ENCODE data around the gene ENTREP3.
A peak's percentile ranks its signal among the peaks of the same experiment; 100 is the strongest.
"Not testable (repeated sequence)": the region's sequence is repeated elsewhere in the genome, so short reads cannot be mapped to it uniquely, and the experiment has no call there.

Gene ENTREP3

DNA sequence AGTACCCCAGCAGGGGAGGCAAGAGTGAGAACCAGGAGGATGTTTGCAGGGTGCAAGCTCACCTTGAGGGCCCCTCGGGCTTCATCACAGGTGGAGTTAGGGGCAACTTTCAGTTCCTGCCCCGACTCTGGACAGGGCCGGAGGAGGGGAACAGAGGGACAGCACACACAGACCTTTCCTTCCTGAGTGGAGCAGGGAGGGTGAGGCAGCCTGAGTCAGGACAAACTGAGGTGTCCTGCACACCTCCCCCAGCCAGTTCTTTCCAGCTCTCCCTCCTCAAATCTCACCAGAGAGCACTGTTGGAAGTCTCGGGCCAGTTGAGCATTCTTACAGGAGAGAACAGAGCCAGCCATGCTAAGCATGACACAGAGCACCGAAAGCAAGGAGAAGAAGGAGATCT, 1.5 kb downstream of the ENTREP3 start:
- peak overlapping the region; percentile 64 for H3K4me3 ChIP-seq (ENCODE audit: low read length)
- H3K4me1 ChIP-seq (ENCODE audit: insufficient read depth, low read length), result peaks cover 22% of the 10 kb centered on the region
- H3K36me3 ChIP-seq (ENCODE audit: insufficient read depth, low read length), result peaks cover 11% of the 10 kb centered on the region
- no peaks in the 10 kb centered on the region for H3K9me3 ChIP-seq (ENCODE audit: low read length)
- no peak overlapping the region for H2AFZ ChIP-seq (ENCODE audit: low read depth, low read length)
- H3K27me3 ChIP-seq (ENCODE audit: insufficient read depth, low read length), result no peaks in the 10 kb centered on the region

DNA sequence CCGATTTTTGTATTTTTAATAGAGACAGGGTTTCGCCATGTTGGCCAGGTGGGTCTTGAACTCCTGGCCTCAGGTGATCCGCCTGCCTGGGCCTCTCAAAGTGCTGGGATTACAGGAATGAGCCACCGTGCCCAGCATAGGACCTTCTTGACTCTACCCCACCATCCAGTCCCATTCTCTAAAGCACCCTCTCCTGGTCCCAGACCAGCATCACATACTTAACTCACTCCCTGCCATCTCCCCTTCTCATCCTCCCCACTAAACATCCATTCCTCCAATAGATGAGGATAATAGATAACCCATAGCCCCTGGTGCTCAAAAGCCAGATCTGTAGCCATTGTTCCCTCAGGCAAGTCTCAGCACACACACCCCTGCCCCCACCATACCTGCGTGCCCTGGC, 2.1 kb downstream of the ENTREP3 start:
- Histone ChIP-seq H3K9me3 (ENCODE audit: low read length) (no peaks in the 10 kb centered on the region), H3K4me3 (ENCODE audit: low read length) (no peak overlapping the region), H3K36me3 (ENCODE audit: insufficient read depth, low read length) (peaks cover 7% of the 10 kb centered on the region)

DNA sequence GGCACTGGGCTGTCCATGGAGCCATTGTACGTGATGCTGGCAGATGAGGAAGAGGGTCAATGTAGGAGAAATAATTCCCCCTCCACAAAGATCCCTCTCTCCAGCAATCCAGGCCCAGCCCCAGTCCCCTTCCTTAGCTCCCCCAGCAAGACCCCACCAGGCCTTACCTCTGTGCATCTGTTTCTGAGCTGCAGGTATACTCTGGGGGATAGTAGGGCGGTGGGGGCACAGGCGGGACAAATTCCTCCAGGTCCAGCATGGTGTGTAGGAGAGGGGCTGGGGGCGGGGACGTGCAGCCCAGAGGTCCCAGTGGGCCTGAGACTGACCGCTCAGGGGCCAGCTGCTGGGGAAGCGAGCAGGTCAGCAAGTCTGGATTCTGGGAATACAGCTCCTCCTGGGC, 3.7 kb downstream of the ENTREP3 start:
- H3K9me3 ChIP-seq (ENCODE audit: low read length), result no peaks in the 10 kb centered on the region
- H3K4me3 ChIP-seq (ENCODE audit: low read length), result no peak overlapping the region
- H3K36me3 ChIP-seq (ENCODE audit: insufficient read depth, low read length), result peaks cover 11% of the 10 kb centered on the region
- H2AFZ ChIP-seq (ENCODE audit: low read depth, low read length), result no peak overlapping the region
- peaks cover 22% of the 10 kb centered on the region for H3K4me1 ChIP-seq (ENCODE audit: insufficient read depth, low read length)
- H3K27me3 ChIP-seq (ENCODE audit: insufficient read depth, low read length), result no peaks in the 10 kb centered on the region

More for the DNA sequence above, 2.1 kb downstream of the ENTREP3 start:
- H3K4me1 ChIP-seq (ENCODE audit: insufficient read depth, low read length), result peaks cover 22% of the 10 kb centered on the region
- no peaks in the 10 kb centered on the region for H3K27me3 ChIP-seq (ENCODE audit: insufficient read depth, low read length)
- no peak overlapping the region for H2AFZ ChIP-seq (ENCODE audit: low read depth, low read length)

DNA sequence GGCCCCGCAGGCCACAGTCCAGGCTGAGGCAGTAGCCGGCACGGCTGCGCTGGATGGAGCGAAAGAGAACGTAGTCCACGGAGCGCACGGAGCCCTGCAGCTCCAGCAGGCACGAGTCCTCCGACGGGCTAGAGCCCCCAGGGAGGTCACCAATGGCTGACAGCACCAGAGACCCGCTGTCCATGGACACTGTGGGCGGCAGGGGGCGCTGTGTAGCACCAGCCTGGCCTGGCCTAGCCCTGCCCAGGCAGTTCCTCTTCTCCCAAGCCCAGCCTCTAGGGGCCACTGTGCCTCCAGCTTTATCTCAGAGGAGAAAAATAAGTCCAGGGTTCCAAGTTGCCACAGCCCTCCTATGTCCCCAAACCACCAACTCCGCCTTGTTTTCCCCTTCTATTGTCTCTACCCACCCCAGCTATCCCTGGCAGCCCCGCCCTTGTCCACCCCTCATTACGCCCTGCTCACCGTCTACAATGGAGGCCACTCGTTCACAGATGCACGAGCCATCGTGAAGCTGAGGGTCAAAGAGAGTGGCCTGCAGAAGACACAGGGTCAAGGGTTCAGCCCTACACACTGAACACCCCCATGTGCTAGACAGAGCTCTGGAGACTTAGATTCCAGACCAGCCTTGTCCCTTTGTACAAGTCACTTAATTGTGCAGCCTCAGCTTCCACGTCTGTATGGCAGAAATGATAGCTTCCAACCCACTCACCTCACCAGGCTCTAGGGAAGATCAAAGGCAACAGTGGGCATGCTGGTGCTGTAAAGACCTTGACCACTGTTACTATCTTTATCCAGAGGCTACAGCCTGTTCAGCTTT, 4.4 kb downstream of the ENTREP3 start:
- Histone ChIP-seq H3K4me3 (ENCODE audit: low read length) (no peak overlapping the region), H3K36me3 (ENCODE audit: insufficient read depth, low read length) (peaks cover 13% of the 10 kb centered on the region), H3K4me1 (ENCODE audit: insufficient read depth, low read length) (peaks cover 22% of the 10 kb centered on the region), H2AFZ (ENCODE audit: low read depth, low read length) (no peak overlapping the region), H3K9me3 (ENCODE audit: low read length) (no peaks in the 10 kb centered on the region), H3K27me3 (ENCODE audit: insufficient read depth, low read length) (no peaks in the 10 kb centered on the region)

DNA sequence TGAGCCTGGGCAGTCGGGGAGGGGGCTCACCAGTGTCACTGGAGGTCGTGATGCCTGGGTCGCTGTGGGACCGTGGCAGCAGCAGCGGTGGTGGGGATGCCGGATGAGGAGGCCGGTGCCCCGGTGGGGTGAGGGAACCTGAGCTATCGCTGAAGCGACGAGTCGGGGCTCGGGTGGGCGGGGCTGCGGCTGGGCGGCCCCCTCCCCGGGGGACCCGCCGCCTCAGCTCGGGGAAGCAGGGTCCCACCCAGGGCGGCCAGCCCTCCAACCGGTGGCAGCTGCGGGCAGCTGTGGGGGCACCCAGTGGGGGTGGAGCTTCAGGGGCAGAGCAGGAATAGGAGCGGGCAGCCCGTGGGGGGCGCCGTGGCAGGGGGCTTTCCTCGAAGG, 5.0 kb downstream of the ENTREP3 start:
- peaks cover 23% of the 10 kb centered on the region for H3K4me1 ChIP-seq (ENCODE audit: insufficient read depth, low read length)
- no peak overlapping the region for H3K4me3 ChIP-seq (ENCODE audit: low read length)
- no peaks in the 10 kb centered on the region for H3K27me3 ChIP-seq (ENCODE audit: insufficient read depth, low read length)
- H2AFZ ChIP-seq (ENCODE audit: low read depth, low read length), result no peak overlapping the region
- H3K36me3 ChIP-seq (ENCODE audit: insufficient read depth, low read length), result peaks cover 13% of the 10 kb centered on the region
- no peaks in the 10 kb centered on the region for H3K9me3 ChIP-seq (ENCODE audit: low read length)

DNA sequence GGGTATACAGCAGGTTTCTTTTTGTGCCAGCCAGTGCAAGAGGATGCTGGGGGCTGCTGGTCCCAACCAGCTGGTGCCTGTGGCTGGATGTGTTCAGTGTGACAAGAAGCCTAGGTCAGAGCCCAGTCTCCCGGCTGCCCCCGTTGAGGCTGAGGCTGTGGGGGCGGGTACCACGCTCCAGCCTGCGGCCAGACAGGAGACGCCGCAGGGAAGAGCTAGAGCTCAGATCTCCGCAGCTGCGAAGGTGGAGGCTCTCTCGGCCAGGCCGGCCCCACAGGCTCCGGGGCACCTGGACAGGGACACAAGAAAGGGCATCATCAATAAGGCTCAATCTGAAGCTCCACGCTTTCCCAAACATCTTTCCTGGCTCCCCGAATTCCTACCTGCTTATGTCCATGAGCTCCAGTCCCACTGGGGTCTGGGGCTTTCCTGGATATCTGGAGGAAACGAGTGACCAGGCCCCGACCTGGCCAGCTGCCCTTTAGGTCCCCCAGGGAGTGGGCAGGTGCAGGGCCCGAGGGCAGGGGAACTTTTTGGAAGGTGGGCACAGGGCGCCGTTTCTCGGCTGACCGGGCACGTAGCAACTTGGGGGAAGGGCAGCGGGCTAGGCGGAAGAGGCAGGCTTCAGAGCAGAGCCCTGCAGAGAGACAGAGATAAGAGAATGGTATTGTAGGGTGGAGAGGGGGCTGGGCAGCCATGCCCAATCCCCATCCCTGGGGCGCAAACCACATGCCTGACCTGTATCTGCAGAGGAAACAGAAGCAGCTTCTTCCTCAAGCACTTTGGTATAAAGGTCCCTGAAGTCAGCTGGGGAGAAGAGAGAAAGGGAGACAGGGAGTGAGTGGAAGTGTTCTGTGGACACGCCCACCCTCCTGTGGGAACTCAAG, 7.4 kb downstream of the ENTREP3 start:
- no peaks in the 10 kb centered on the region for H3K27me3 ChIP-seq (ENCODE audit: insufficient read depth, low read length)
- peaks cover 13% of the 10 kb centered on the region for H3K36me3 ChIP-seq (ENCODE audit: insufficient read depth, low read length)
- H3K4me3 ChIP-seq (ENCODE audit: low read length), result no peak overlapping the region

DNA sequence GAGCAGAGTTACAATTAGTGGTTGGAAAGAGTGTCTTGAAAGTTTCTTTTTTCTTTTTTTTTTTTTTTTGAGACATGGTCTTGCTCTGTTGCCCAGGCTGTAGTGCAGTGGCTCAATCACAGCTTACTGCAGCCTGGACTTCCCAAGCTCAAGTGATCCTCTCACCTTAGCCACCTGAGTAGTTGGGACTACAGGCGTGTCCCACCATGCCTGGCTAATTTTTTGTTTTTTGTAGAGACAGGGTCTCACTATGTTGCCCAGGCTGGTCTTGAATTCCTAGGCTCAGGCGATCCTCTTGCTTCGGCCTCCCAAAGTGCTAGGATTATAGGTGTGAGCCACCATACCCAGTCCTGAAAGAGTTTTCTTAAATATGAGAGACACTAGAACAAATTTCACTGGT, 8.5 kb downstream of the ENTREP3 start:
- Histone ChIP-seq H3K4me1 (ENCODE audit: insufficient read depth, low read length) (peaks cover 17% of the 10 kb centered on the region), H3K36me3 (ENCODE audit: insufficient read depth, low read length) (peaks cover 13% of the 10 kb centered on the region)
- H2AFZ ChIP-seq (ENCODE audit: low read depth, low read length); H3K9me3 ChIP-seq (ENCODE audit: low read length); H3K27me3 ChIP-seq (ENCODE audit: insufficient read depth, low read length); H3K4me3 ChIP-seq (ENCODE audit: low read length): not testable (repeated sequence)

More for the DNA sequence above, 7.4 kb downstream of the ENTREP3 start:
- no peak overlapping the region for H2AFZ ChIP-seq (ENCODE audit: low read depth, low read length)
- no peaks in the 10 kb centered on the region for H3K9me3 ChIP-seq (ENCODE audit: low read length)
- peaks cover 17% of the 10 kb centered on the region for H3K4me1 ChIP-seq (ENCODE audit: insufficient read depth, low read length)

DNA sequence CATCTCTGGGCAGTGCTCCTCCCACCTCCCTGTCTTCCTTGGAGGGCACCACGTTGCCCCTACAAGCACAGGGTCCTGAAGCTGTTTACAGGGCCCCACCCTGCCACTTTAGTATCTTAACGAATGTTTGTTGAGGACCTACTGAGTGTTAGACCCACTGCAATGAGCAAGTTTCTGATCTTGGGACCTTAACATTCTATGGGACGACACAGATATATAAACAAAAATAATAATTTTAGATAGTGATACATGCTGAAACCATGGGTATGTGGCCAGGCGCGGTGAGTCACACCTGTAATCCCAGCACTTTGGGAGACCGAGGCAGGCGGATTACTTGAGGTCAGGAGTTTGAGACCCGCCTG, 10.1 kb downstream of the ENTREP3 start:
- Histone ChIP-seq H3K4me1 (ENCODE audit: insufficient read depth, low read length) (peaks cover 14% of the 10 kb centered on the region), H3K9me3 (ENCODE audit: low read length) (no peaks in the 10 kb centered on the region), H3K27me3 (ENCODE audit: insufficient read depth, low read length) (no peaks in the 10 kb centered on the region), H3K36me3 (ENCODE audit: insufficient read depth, low read length) (peaks cover 13% of the 10 kb centered on the region), H3K4me3 (ENCODE audit: low read length) (peak overlapping the region; percentile 40), H2AFZ (ENCODE audit: low read depth, low read length) (peak overlapping the region; percentile 58)

DNA sequence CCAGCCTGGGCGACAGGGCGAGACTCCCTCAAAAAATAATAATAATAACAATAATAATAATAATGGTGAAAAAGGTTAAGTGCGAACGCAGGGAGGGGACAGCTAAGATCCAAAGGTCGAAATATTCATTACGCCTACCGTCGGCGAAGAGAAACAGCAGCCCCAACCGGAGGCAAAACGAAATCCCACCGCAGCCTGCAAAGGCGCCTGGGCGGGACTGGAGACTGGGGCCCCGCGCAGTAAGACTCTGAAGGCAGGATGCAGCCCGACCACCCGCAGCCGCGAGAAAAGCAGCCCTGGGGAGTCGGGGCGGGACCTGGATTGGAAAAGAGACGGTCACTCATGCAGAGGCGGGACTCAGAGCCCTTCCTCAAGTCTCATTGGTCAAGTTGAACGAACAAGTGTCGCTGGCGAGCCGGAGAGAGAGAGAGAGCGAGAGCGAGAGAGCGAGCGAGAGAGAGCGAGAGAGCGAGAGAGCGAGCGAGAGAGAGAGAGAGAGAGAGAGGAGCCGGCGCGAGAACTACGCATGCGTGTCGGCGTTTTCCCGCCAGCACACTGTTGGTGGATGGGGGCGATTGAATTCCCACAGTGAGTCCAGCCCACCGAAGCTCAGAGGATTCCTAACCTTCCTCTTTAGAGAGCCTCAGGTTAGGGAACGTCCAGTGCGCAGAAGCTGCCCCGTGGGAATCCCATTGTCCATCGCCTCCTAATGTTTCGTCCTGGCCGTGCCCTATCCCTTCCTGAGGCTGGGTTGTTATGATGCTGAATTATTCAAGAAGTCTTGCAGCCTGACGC, 10.7 kb downstream of the ENTREP3 start:
- Histone ChIP-seq H3K9me3 (ENCODE audit: low read length) (no peaks in the 10 kb centered on the region), H3K27me3 (ENCODE audit: insufficient read depth, low read length) (no peaks in the 10 kb centered on the region), H3K4me1 (ENCODE audit: insufficient read depth, low read length) (peaks cover 14% of the 10 kb centered on the region), H3K36me3 (ENCODE audit: insufficient read depth, low read length) (peaks cover 13% of the 10 kb centered on the region), H2AFZ (ENCODE audit: low read depth, low read length) (peak overlapping the region; percentile 58), H3K4me3 (ENCODE audit: low read length) (peak overlapping the region; percentile 40)

DNA sequence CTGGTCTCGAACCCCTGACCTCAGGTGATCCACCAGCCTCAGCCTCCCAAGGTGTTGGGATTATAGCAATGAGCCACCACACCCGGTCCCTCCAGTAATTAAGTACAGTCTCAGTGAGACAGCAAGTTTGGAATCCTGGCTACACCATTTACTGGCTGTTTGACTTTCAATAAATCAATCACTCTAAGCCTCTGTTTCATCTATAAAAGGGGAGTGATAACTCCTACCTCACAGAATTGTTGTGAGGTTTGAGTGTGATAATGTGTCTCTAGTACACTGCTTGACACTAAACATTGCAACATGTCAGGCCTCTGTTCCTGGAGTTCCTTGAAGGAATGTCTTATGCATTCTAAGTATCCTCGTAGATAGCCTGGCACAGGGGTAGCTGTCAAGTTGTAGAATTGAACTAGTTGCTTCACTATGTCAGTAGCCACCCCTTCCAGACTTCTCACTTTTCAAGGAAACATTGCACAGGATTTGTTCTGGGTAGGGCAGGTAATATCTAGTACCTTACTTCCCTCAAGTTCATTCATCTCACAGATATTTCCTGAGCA, 12.4 kb downstream of the ENTREP3 start:
- Histone ChIP-seq H3K4me1 (ENCODE audit: insufficient read depth, low read length) (peaks cover 14% of the 10 kb centered on the region), H3K4me3 (ENCODE audit: low read length) (peak overlapping the region; percentile 40), H3K27me3 (ENCODE audit: insufficient read depth, low read length) (no peaks in the 10 kb centered on the region), H3K9me3 (ENCODE audit: low read length) (no peaks in the 10 kb centered on the region), H2AFZ (ENCODE audit: low read depth, low read length) (no peak overlapping the region), H3K36me3 (ENCODE audit: insufficient read depth, low read length) (peaks cover 13% of the 10 kb centered on the region)

DNA sequence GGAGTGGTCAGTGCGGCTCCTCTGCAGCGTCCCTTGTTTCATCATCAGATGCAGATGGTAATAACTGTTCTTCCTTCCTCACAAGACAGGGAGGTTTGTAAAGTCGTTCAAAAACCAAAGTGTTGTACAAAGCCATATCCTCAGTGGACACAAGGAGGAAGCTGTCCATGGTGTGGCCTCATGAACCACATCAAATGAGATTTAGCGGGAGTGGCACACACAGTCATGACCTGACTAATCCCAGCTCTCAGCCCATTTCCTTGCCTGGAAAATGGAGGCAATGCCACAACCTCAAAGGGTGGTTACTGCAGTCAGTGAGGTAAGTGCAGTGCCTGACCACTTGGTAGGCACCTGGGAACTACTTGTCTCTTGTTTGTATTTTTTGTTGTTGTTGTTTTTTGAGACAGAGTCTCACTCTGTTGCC, 13.4 kb downstream of the ENTREP3 start:
- H3K9me3 ChIP-seq (ENCODE audit: low read length), result no peaks in the 10 kb centered on the region
- no peaks in the 10 kb centered on the region for H3K27me3 ChIP-seq (ENCODE audit: insufficient read depth, low read length)
- no peak overlapping the region for H3K4me3 ChIP-seq (ENCODE audit: low read length)
- H3K4me1 ChIP-seq (ENCODE audit: insufficient read depth, low read length), result peaks cover 14% of the 10 kb centered on the region
- no peak overlapping the region for H2AFZ ChIP-seq (ENCODE audit: low read depth, low read length)
- H3K36me3 ChIP-seq (ENCODE audit: insufficient read depth, low read length), result peaks cover 8% of the 10 kb centered on the region

DNA sequence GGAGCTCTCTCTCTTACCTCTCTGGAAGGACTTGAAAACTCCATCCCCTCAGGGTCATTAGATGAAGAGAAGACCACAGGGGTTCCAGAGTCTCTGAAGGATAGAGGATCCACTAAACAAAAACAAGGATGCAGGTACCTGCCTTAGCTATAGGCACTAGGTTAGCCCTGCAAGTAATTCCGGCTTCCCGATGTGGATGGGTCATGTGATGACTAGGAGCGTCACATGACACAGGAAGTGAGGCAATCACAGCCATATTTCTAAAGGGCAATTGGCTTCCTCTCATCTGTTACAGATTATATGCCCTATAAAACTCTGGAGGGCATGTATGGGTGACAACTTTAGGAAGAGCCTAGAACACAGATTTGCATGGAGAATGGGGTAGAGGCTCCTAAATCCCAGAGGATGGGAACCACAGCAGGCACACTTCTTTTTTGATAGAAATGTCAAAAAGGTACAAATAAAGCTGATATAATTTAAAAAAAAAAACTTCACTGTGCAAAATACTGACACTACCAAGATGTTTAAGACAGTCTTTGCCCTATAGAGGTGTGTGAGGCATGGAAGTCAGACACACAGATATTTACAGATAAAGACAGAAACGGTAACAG, 14.1 kb downstream of the ENTREP3 start:
- peak overlapping the region; percentile 42 for H3K4me3 ChIP-seq (ENCODE audit: low read length)
- H3K27me3 ChIP-seq (ENCODE audit: insufficient read depth, low read length), result no peaks in the 10 kb centered on the region
- no peak overlapping the region for H2AFZ ChIP-seq (ENCODE audit: low read depth, low read length)
- H3K9me3 ChIP-seq (ENCODE audit: low read length), result no peaks in the 10 kb centered on the region
- peaks cover 8% of the 10 kb centered on the region for H3K36me3 ChIP-seq (ENCODE audit: insufficient read depth, low read length)
- H3K4me1 ChIP-seq (ENCODE audit: insufficient read depth, low read length), result peaks cover 14% of the 10 kb centered on the region

Data from neuron (in vitro differentiated cells).